T1000 (cell line): ENCODE results near the gene NDUFS1.
"Not testable (repeated sequence)": the region's sequence is repeated elsewhere in the genome, so short reads cannot be mapped to it uniquely, and the experiment has no call there.

Experiments used
- DNase-seq: peaks from one replicate; lab custom pipeline; 2025; ENCODE audit warnings: mixed read lengths; lab: John Stamatoyannopoulos, UW

NDUFS1 gene

DNA sequence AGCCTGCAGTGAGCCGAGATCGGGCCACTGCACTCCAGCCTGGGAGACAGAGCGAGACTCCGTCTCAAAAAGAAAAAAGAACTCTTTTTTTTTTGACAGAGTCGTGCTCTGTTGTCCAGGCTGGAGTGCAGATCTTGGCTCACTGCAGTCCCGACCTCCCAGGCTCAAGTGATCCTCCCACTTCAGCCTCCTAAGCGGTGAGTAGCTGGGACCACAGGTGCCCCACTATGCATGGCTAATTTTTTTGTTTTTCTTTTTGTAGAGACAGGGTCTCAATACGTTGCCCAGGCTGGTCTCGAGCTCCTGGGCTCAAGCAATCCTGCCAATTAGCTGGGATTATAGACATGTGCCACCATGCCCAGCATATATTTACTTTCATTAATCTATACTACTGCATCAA is 60.8 kb downstream of the NDUFS1 start:
- DNase-seq: no peak

DNA sequence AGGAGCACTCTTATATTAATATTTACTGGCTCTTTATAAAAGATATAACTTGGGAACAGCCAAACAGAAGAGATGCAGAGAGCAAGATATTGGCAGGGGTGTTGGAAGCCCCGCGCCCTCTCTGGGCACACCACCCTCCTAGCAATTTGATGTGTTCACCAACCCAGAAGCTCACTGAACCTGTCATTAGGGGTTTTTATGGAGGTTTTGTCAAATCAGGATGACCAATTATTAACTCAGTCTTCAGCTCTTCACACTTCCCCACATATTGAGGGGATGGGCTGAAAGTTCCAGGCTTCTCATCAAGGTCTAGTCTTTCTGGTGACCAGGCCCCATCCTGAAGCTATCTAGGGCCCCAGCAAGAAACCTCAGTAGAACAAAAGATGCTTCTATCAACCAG is 62.4 kb downstream of the NDUFS1 start:
- no peak for DNase-seq

- DNase-seq: no peak
Measured at GRCh38 chr2:206095536-206096332, 63.5 kb downstream of the NDUFS1 start.

- no peak for DNase-seq
Measured at GRCh38 chr2:206092297-206092696, 66.9 kb downstream of the NDUFS1 start.

- no peak for DNase-seq
Measured at GRCh38 chr2:206088248-206088647, 71.0 kb downstream of the NDUFS1 start.

- DNase-seq: no peak
Measured at GRCh38 chr2:206086716-206087350, 72.4 kb downstream of the NDUFS1 start.

DNA sequence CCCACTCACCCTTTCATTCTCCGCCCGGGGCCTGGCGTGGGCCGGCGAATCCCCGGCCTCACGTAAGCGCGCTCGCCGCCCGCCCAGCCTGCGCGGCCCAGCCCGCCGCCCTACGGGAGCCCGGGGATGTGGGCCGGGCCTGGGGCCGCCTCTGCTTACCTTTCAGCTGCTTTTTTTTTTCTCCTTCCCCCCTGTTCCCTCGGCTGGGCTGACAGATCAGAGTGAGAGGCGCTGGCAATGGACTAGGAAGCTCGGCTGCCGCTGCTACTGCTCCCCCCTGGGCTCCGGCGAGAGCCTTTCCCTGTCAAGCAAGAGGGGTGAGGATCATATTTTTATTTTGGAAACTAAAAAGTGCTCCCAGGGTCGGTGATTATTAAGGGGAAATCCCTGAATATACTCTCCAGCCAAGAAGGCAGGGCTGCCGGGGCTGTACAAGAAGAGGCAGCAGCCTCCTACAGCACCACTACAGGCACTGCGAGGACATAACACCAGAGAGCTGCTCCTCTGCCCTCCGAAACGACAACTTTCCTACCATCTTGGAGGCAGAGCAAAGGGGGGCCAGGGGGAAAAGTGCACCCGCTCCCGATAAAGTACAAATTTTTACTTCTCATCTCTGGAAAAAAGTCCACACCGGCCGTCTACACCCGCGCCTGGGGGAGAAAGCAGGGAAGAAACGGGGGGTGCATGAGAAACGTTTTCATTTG is 73.3 kb downstream of the NDUFS1 start, which contains the start of gene INO80D:
INO80D (minus strand) TSS at position 433 of the 704 bp plus-strand sequence. CDS start 23,158 bp downstream, outside the sequence.
- peak; percentile 66 for DNase-seq

DNA sequence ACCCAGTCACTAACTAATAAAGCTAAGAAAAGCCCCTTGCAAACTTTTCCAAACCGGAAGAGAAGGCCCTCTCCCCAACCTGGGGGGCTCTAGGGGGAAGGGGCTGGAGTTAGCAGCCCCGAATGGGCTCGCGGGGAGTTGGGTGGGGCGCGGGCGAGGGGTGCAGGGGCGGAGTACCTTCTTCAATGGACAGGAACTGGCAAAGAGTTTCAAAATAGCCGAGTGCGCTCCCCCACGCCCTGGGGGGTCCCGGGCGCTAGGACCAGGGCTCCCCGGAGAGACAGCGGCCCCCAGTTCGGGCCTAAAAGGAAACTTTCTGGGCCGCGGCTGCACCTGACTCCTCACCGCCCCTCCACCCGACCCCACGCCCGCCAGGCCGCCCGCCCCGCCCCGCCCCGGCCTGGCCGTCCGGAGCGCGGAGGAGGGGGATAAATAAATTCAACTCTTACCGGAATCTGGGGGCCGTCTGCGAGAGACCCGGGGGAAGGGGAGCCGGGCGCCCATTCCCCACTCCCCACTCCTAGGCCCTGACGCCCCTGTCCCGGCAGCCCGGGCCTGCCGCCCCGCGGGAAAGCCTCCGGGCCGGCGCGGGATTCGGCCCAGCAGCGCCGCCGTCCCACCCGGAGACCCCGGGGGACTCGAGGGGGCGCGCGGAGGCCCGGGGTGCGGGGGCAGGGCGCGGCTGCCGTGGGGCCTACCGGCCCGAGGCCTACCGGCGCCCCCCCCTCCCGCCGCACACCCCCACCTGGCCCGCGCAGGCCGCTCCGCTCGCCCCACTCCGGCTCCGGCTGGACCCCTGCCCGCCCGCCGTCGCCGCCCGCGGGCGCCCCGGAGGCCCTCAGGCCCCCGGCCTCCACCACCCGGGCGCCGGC is 74.1 kb downstream of the NDUFS1 start:
- DNase-seq: peak; percentile 32

DNA sequence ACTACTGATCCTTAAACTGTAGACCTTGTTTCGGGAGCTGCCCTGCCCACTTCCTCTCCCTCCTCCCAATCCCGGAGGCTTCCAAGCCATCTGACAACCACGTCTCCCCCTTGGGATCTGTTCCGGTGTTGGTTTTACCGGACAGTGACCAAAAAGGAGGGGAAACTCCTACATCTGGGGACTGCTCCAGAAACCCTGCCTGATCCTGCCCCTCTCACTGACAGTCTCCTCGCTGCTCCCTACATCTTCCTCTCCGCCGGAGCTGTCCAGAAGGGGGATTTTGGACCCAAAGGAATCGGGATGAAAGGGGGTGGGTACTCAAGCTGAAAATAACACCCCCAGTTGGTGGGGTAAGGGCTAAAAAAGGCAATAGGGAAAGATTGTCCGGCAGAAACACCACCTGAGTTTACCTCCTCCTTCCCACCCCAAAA is 74.8 kb downstream of the NDUFS1 start:
- peak; percentile 25 for DNase-seq

DNA sequence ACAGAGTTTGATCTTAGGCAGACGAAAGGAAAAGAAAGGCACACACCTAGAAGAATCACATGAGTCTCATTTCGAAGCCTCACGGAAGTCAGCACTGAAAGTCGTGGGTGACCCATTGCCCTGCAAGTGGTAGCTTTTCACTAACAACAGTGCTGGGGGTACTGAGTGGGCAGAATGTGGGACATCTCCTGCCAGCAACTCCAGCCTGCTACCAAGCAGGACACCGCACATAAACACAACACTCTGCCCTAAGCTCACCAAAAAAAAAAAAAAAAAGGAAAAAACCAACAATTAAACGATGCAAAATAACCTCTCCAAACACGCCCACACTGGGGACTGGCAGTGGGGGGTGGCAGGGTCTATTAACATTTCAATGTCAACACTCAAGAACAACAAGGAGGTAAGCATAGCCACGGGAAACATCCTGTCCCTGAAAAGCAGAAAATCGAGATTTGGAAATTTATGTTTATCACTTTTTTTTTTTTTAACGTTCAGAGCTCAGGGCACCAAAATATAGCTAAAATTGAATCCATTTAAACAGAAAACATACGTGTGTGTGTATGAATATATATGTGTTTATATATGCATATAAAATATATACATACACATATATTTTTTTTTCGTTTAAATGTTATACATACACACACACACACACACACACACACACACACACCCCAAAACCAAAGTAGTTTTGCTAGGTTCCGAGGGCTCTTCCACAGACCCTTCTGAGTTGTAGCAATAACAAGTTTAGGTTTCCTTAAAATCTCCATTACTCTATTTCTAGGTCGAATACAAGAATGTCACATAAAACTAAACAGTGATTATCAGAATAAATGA is 75.4 kb downstream of the NDUFS1 start:
- DNase-seq: no peak

DNA sequence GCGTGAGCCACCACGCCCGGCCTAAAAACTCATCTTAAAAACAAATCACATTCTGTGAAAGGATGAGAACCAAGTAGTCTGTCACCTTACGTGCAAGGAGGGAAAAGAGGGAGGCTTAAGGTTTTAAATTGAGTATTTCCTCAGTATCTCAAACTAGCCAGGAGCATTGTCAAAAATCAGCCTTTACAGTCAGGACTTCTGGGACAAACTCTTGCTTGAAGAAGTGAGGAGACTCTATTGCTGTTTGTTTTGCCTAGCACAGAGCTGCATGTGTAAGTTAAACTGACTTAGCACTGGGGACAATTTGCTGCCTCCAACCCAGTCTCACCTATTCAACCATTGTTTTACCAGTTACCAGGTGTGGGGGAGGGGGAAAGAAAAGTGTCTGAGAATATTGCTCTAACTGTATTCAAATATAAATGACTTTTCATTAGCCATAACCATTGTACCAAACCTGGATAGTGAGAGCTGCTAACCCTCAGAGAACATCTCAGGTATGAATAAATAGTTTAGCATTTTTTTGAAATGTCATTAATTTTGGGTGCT is 76.9 kb downstream of the NDUFS1 start:
- no peak for DNase-seq

DNA sequence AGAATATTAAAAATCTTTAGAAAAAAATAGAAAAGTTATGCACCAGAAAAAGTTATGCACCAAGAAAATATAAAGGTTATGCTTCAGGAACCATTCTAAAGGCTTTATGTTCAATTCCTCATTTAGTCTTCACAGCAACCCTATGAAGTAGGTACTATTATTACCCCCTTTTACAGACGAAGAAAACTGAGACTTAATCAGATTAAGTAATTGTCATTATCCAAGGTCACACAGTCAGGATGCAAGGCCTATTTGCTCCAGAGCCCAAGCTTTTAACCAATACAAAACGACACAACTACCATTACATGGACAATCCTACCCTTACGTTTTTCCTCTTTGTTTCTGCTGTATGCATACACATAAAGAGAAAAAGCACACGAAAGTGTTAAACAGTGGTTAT is 78.3 kb downstream of the NDUFS1 start:
- DNase-seq: no peak

DNA sequence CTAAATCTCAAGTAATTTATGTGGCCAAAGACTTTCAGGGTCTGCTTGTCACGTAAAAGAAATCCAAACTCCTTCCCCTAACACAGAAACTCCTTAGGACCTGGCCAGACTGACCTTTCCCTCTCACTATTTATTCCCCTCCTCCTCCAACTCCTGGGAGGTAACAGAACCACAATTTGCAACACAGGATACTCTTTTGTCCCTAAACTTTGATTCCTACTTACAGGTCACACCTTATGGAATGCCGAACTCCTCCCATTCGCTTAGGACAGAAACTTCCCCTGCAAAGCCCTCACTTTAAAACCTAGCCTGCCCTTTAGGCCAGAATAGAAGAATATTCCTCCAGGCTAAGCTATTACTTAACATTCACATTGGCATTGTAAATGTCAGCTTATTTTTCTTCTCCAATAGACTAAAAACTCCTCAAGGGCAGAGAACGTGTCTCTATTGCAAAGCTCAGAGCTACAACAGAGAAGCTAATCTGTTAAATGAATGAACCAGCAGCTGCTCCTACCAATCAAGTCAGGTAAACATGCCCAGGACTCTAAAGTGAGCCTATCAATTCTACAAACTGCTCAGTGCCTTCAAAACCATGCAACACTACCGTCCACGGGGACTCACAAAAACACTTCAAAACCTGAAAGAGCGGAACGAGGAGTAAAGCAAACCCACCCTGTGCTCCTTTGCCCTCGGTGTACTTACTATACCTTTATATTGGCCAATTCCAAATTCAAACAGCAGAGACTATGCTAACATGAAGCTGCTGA is 79.4 kb downstream of the NDUFS1 start:
- DNase-seq: no peak

GRCh38 chr2:206077879-206078278 is 81.4 kb downstream of the NDUFS1 start:
- not testable (repeated sequence) for DNase-seq

GRCh38 chr2:206075113-206075512 is 84.1 kb downstream of the NDUFS1 start:
- no peak for DNase-seq

DNA sequence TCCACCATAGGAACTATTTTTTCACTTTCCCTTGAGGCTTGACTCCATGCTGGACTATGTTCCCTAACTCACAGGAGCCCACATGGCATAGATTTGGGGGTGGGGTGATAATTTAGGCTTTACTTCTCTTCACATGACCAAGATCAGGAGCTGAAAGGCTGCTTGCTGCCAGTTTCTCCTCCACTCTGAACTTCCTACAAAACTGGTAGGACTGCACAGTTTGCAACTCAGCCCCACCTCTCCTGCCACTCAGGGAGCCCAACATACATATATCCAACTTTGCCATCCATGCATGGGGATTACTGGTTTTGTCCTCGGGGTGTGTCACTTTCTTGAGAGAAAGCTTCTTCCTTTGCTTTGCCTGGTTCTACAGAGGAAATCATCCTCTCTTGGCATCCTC is 87.4 kb downstream of the NDUFS1 start:
- DNase-seq: no peak

- DNase-seq: no peak
Measured at GRCh38 chr2:206069417-206069816, 89.8 kb downstream of the NDUFS1 start.

DNA sequence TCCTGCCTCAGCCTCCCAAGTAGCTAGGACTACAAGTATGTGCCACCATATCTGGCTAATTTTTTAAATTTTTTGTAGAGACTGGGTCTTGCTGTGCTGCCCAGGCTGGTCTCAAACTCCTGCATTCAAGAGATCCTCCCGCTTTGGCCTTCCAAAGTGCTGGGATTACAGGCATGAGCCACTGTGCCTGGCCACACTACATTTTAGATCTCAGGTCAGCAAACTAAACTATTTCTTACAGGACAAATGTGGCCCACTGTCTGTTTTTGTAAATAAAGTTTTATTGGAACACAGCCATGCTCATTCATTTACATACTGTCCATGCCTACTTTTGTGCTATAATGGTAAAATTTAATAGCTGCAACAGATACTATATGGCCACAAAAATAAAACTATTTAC is 91.0 kb downstream of the NDUFS1 start:
- no peak for DNase-seq
